T-helper 1 cell treated with Interleukin-12 subunit alpha and Interleukin-12 subunit beta and Interleukin-4 antibody, amounts not matched to agents 30 ng/mL and 1 ng/mL, for 36 hours (primary cell): ENCODE results near the gene ADIG. TPM values are rescaled to one million over a fixed set of nuclear protein-coding genes. Genes with fewer than 3 reads are reported as not detected.

Experiments used
- intact Hi-C: fragments of 100-400 bp; cut with micrococcal nuclease; formaldehyde crosslinking; loops from one replicate; pipeline ENCODE4 v1.15.1; 2024
- total RNA-seq: library from RNA; stranded (reverse); gene quantifications from 2 replicates; pipeline ENCODE4 v1.2.3, GENCODE V29; 2022

ADIG gene
- total RNA-seq, 1 donor from 2014 or later, result not detected

DNA sequence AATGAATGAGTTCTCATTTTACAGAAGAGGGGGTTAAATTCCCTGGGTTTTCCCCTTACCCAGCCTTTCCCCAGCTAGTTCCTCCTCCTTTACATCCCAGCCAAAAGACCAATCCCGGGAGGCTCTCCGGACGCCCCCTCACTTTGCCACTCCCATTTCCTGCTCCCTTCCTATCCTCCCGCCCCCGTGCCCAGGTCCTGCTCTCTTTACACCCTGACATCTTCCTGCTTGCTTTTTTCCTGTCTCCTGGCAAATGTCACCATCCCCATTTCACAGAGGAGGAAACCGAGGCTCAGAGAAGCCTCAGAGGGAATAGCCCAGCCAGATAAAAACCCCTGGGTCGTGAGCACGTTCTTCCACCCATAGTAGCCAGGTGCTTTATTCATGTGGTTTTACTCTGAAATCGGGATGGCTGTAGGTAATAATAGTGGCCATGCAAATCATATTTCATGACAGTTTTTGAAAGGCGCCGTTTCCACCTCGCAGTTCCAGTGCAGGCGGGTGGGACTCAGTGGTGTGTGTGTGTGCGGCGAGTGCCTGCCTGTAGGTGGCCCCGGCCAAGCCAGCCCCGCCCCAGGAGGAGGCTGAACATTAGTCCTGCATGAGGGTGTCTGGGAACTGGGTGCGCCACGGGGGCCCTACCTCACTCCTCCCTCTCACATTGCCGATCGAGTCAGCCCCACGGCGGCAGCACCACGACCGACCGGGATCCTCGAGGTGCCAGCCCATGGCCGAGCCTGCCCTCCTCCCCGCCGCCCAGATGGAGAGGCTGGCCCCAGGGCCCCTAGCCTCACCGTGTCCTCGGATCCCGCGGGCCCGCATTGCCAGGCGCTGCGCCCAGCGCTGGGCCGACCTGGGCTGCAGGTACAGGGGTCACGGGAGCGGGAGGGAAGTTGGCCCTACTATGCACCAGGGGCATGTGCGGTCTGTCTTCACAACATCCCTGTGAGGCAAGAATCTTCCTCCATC, 20.5 kb downstream of the ADIG start, which contains the start of gene ARHGAP40:
TSS of gene ARHGAP40 (plus strand) at position 594 of the 969 bp plus-strand sequence.
- intact Hi-C loops, result no loop called here

GRCh38 chr20:38602185-38602581, 21.2 kb downstream of the ADIG start:
- intact Hi-C loops, result no loop called here

DNA sequence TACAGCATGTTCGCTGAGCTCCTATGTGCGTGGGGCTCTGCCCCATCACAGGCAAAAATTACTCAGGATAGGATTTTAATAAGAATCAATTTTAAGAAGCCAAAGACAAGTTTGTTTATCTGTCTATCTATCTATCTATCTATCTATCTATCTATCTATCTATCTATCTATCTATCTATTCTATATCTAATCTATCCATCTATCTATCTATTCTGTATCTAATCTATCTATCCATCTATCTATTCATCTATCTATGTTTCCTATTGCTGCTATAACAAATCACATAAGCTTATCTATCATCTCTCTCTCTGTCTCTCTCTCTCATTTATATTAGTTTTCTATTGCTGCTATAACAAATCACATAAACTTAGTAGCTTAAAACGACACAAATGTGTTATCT, 22.3 kb downstream of the ADIG start:
- intact Hi-C loops, result no loop called here

DNA sequence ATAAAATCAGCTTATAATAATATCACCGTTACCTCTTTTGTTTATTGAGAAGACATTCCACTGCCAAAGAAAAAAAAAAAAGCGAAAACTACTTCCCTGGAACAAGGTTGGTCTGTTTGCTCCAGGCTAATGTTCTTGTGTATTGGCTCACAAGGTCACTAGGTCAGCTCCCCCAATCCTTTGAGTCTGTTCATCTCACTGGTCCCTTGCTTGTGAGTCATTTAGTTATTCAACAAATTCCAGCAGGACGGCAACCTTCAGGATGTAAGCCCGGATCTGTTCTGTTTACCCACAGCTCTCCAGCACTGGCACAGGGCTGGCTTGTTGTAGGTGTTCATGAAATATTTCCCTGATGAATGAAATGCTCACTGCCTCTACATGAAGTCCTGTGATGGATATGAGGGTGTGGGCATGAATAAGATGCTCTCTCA, 23.9 kb downstream of the ADIG start:
- intact Hi-C loops, result no loop called here

- intact Hi-C loops, result no loop called here
Measured at GRCh38 chr20:38607351-38607750, 26.4 kb downstream of the ADIG start.

GRCh38 chr20:38608188-38608587, 27.2 kb downstream of the ADIG start:
- intact Hi-C loops, result no loop called here

- intact Hi-C loops, result no loop called here
Measured at GRCh38 chr20:38609815-38610214, 28.8 kb downstream of the ADIG start.

GRCh38 chr20:38610521-38610920, 29.5 kb downstream of the ADIG start:
- intact Hi-C loops, result no loop called here

DNA sequence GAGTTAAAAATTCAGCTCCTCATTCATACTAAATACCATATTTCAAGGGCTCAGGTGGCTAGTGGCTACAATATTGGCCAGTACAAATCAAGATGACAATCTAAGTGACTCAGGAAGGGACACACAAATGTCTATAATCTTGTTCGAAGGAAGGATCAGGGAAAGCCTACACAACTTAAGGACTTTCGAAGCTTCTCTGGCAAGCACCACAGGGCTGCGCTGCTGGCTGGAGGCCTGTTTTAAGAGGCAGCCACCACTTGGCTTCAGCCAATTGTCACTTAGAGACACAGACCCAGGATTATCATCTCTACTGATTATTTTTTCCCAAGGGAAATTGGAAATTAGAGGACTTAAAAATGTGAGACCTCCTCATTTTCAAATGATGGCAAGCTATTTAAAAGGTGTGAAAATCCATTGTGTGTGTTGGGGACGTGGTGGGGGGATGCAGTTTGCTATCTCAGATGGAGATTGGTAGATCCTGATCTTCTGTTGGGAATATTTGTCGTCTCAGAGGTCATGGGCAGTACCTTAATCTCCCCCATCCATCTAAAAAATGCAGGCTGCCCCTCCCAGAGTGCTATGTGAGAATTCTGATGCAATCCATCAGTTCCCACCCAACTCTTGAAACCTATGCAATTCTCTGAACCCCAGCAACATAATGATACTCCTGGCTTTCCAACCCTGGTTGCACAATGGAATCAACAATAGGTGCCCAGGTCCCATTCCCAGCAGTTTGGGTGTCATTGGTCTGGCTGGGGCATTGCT, 31.9 kb downstream of the ADIG start:
- intact Hi-C loops, result no loop called here

GRCh38 chr20:38615283-38615682, 34.3 kb downstream of the ADIG start:
- intact Hi-C loops, result no loop called here

- intact Hi-C loops, result no loop called here
Measured at GRCh38 chr20:38616457-38616856, 35.5 kb downstream of the ADIG start.

DNA sequence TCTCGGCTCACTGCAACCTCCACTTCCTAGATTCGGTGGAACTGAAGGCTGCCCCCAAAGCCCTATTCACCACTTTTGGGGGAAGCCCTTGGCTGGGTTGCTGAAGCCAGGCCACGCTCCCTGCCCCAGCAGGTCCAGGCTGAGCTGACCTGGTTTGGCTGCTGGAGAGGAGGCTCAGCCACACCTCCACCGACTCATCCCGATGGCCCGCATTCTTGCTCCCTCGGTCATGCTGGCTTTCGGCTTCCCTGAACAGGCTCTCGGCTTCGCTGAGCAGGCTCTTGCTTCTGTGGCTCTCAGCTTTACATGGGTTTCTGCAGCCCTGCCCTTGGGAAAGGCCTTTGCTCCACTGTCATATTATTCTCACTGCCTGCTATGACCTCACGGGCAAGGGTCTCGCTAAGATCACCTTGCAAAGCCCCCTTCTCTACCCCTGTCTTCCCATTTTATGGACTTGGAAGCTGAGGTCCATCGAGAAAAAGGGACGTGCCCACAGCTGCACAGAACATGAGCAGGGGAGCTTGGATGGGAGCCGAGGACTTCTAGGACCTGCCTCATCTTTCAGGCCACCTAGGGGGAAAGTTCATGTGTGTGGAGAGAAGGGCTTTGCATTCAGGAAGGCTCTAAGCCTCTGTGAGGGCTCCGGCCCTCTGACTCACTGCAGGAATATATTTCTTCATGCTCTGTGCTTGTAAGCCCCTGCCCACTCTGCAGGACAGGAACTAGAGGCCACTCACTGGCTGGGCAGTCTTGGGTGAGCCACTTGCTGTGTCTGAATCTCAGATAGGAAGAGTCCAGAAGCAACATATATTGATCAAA, 36.2 kb downstream of the ADIG start:
- intact Hi-C loops, result no loop called here

DNA sequence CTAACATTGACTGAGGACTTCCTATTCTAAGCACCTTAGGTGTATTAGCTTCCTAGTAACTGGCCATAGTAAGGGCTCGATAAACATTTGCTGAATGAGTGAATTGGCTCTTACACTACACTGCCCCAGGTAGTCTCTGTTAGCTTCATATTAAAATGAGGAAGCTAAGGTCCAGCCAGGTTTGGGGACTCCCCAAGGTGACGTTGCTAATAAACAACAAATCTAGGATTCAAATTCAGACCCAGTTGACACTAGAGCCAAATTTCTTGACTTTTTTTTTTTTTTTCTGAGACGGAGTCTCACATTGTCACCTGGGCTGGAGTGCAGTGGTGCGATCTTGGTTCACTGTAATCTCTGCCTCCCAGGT, 36.8 kb downstream of the ADIG start:
- intact Hi-C loops, result no loop called here

- intact Hi-C loops, result no loop called here
Measured at GRCh38 chr20:38620441-38620840, 39.4 kb downstream of the ADIG start.

DNA sequence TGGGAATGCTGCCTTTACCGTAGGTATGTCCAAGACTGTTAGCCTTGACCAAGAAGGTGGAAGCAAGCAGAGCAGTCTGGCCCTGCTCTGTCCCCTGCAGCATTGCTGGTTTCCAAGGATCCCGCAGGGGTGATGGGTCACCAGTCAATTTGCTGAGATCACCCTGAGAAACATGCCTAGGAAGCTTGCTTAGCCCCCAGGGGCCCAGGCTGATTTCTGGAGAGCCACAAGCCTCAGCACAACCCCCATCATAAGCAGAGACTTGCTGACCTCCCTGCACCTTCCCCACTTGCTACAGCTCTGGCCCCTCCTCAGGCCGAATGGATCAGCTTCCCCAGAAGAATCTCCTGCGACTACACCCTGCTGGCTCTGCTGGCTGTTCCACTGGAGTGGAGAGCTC, 42.1 kb downstream of the ADIG start:
- intact Hi-C loops, result no loop called here

DNA sequence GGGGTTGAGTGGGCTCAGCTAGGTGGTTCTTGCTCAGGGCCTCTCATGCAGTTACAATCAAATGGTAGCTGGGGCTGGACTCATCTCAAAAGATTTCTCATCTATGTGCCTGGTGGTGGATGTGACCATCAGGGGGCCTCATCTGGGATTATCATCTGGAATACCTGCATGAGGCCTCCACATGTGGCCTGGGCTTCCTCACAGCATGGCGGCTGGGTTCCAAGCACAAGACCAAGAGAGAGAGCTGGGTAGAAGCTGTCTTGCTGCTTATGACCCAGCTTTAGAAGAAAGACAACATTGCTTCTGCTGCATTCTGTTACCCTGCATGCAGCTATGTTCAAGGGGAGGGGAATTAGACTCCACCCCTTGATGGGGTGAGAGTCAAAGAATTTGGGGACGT, 43.1 kb downstream of the ADIG start:
- intact Hi-C loops, result no loop called here

GRCh38 chr20:38625896-38626295, 44.9 kb downstream of the ADIG start:
- intact Hi-C loops, result no loop called here

DNA sequence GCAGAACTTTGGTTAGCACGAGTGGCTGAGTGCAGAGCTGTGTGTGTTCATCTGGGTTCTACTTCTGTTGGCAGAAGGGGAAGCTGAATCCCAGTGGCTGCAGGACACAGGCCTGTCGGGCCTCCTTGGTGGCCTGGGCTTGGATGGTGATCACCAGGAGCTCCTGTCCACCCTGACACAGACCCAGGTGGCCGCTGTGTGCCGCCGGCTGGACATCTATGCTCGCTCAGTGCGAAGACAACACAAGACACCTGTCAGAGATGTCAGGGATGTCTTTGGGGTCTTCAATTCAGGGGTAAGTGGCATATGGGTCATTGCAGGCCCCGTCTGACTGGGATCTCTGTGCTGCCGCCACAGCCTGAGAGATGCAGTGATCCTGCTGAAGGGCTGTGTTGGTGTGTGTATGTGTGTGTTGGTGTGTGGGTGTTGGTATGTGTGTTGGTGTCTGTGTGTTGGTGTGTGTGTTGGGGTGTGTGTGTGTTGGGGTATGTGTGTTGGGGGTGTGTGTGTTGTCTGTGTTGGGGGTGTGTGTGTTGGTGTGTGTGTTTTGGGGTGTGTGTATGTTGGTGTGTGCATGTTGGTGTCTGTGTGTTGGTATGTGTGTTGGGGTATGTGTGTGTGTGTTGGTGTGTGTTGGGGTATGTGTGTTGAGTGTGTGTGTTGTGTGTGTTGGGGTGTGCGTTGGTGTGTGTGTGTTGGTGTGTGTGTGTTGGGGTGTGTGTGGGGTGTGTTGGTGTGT, 46.1 kb downstream of the ADIG start:
- intact Hi-C loops, result no loop called here

DNA sequence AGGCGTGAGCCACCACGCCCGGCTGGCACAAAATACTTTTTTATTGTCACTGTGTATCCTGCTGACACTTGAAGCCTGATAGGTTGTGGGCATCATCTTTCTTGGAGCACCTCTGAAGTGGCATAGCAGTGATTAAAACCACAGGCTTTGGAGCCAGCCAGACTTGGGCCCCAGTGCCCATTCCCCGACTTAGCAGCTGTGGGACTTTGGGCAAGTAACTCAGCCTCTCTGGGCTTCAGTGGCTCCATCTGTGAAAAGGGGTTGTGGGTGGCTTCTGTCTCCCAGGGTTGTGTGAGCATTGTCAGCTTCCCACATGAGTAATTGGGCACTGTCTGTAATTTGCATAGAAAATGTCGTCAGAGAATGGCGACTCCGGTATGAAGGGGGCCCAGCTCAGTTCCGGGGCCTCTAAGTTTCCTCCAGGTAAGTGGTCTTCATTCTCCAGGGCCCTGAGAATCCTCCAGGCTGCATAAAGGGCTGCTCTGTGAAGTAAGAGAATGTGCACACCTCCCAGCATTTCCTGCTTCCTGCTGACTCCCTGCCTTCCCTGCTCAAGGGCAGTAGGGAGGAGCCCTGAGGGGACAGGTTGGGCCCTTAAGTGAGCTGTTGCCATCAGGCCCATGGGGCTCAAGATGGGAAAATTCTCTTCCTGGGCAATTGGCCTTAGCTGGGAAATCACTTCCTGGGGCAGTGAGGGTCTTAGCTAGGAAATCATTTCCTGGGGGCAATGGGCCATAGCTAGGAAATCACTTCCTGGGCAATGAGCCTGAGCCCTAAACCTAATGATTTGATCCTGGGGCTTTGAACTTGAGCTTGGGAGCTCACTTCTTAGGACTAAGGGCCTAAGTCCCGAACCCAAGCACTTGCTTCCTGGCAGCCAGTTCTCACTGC, 47.8 kb downstream of the ADIG start:
- intact Hi-C loops, result no loop called here

DNA sequence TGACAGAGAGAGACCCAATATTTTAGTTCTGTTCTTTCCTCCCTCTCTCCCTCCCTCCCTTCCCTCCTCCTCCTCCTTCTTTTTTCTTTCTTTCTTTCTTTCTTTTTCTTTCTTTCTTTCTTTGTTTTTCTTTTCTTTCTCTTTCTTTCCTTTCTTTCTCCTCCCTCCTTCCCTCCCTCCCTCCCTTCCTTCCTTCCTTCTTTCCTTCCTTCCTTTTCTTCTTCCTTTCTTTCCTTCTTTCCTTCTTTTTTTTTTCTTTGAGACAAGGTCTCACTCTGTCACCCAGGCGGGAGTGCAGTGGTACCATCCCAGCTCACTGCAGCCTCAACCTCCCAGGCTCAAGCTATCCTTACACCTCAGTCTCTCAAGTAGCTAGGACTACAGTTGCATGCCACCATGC, 49.0 kb downstream of the ADIG start:
- intact Hi-C loops, result loop anchor here (5.0 kb wide), 1 partner anchor 417 kb away; no protein-coding TSS in a partner anchor
